Smooth muscle cell (in vitro differentiated cells): ENCODE results near the gene PPP4R3C. TPM values are rescaled to one million over a fixed set of nuclear protein-coding genes. Genes with fewer than 3 reads are reported as not detected.

ENCODE experiments used
- DNase-seq: peaks from one replicate; lab custom pipeline; 2025; ENCODE audit not compliant: unreplicated experiment; lab: John Stamatoyannopoulos, UW
- H2AFZ ChIP-seq: fragments of 200-600 bp; sonication (generic); 2 replicates; pipeline ENCODE4 v1.6.0; 2016; ENCODE audit warnings: antibody characterized with exemption, low read depth, mild to moderate bottlenecking
- H3F3A ChIP-seq: fragments of 200-600 bp; sonication (generic); 2 replicates; pipeline ENCODE4 v1.6.0; 2017; ENCODE audit warnings: antibody characterized with exemption, low read depth
- H3K27ac ChIP-seq: fragments of 200-600 bp; sonication (generic); 2 replicates; pipeline ENCODE4 v1.5.1; 2016; ENCODE audit warnings: low read depth, mild to moderate bottlenecking
- H3K27me3 ChIP-seq: fragments of 200-600 bp; sonication (generic); 2 replicates; pipeline ENCODE4 v1.6.1; 2016; ENCODE audit warnings: low read depth, mild to moderate bottlenecking
- H3K36me3 ChIP-seq: fragments of 200-600 bp; sonication (generic); 2 replicates; pipeline ENCODE4 v1.5.1; 2016; ENCODE audit warnings: low read depth
- H3K4me1 ChIP-seq: fragments of 200-600 bp; sonication (generic); 2 replicates; pipeline ENCODE4 v1.5.1; 2016; ENCODE audit warnings: low read depth
- H3K4me2 ChIP-seq: fragments of 200-600 bp; sonication (generic); 2 replicates; pipeline ENCODE4 v1.6.0; 2016; ENCODE audit warnings: mild to moderate bottlenecking
- H3K4me3 ChIP-seq: fragments of 200-600 bp; sonication (generic); 2 replicates; pipeline ENCODE4 v1.5.1; 2016; ENCODE audit warnings: mild to moderate bottlenecking
- H3K79me2 ChIP-seq: fragments of 200-600 bp; sonication (generic); 2 replicates; pipeline ENCODE4 v1.6.0; 2016; ENCODE audit warnings: low read depth, mild to moderate bottlenecking
- H3K9ac ChIP-seq: fragments of 200-600 bp; sonication (generic); 2 replicates; pipeline ENCODE4 v1.6.0; 2016; ENCODE audit warnings: low read depth
- H3K9me3 ChIP-seq: fragments of 200-600 bp; sonication (generic); replicated peaks from 2 replicates; pipeline ENCODE4 v1.5.1; 2016; ENCODE audit warnings: low read depth
- H4K20me1 ChIP-seq: fragments of 200-600 bp; sonication (generic); 2 replicates; pipeline ENCODE4 v1.6.0; 2016; ENCODE audit warnings: low read depth
- CTCF ChIP-seq: fragments of 200-600 bp; sonication (generic); IDR thresholded peaks from 2 replicates; pipeline ENCODE4 v1.5.1; 2017; ENCODE audit warnings: borderline replicate concordance, mild to moderate bottlenecking, antibody characterized with exemption; ENCODE audit not compliant: insufficient read depth, poor library complexity, severe bottlenecking
- whole genome bisulfite sequencing: methylation state at CpG from one replicate; pipeline ENCODE4 v1.1.7; 2016; ENCODE audit warnings: low lambda C conversion rate; 5-methylcytosine and 5-hydroxymethylcytosine counted together
- polyA plus RNA-seq: library from polyadenylated mRNA; unstranded; fragments of >200 nt; fragmentation: Nextera tagmentation; extraction: Ambion mirVana; gene quantifications from 2 replicates; pipeline ENCODE4 v1.2.1, GENCODE V29; 2016
- total RNA-seq: library from RNA; depleted of rRNA; stranded (reverse); fragments of >200 nt; gene quantifications from 2 replicates; pipeline ENCODE4 v1.2.3, GENCODE V29; 2014

The PPP4R3C gene
- total and polyA plus RNA-seq, 2 experiments from 2014 or later: not detected

DNA sequence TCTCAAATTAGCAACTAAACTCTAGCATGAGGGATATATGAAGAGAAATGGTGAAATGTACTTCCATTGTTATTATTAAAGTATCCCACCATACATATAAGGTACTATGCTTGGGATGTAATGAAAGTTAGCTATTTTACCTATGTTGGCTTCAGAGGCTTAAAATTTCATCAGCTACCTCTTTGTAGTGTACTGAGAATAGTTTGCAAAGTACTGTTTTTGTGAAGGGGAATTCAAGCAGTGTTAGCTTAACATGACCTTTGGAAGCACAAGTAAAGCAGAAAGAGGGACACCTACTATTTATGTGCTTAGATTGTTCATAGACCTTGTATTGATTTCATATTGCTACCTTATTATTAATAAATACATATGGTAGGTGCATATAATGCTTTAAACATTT is 11.8 kb downstream of the PPP4R3C start:
- H3K4me3 ChIP-seq: no peak overlapping the region
- H3K36me3 ChIP-seq: no peaks in the 10 kb centered on the region
- H3K4me1 ChIP-seq: no peaks in the 10 kb centered on the region
- H3F3A ChIP-seq: no peaks in the 10 kb centered on the region
- no peaks in the 10 kb centered on the region for H3K27me3 ChIP-seq
- H4K20me1 ChIP-seq: no peaks in the 10 kb centered on the region
- no peak for DNase-seq
- H3K4me2 ChIP-seq: no peak overlapping the region
- H3K9me3 ChIP-seq: no peaks in the 10 kb centered on the region
- H2AFZ ChIP-seq: no peak overlapping the region
- H3K79me2 ChIP-seq: no peaks in the 10 kb centered on the region
- TF ChIP-seq CTCF: no peak
- no peak overlapping the region for H3K27ac ChIP-seq
- no peak overlapping the region for H3K9ac ChIP-seq

- Histone ChIP-seq H3K27ac (no peak overlapping the region), H3K9ac (no peak overlapping the region), H3K4me2 (no peak overlapping the region), H3K4me1 (no peaks in the 10 kb centered on the region), H3K27me3 (no peaks in the 10 kb centered on the region), H3K9me3 (no peaks in the 10 kb centered on the region), H2AFZ (no peak overlapping the region), H3K36me3 (no peaks in the 10 kb centered on the region), H4K20me1 (no peaks in the 10 kb centered on the region), H3K4me3 (no peak overlapping the region), H3K79me2 (no peaks in the 10 kb centered on the region), H3F3A (no peaks in the 10 kb centered on the region)
- WGBS: 75% methylated on average over 1 of the region's 1 CpG
- TF ChIP-seq CTCF: no peak
- DNase-seq: no peak
Observed at GRCh38 chrX:27446423-27446822, 16.7 kb downstream of the PPP4R3C start.

DNA sequence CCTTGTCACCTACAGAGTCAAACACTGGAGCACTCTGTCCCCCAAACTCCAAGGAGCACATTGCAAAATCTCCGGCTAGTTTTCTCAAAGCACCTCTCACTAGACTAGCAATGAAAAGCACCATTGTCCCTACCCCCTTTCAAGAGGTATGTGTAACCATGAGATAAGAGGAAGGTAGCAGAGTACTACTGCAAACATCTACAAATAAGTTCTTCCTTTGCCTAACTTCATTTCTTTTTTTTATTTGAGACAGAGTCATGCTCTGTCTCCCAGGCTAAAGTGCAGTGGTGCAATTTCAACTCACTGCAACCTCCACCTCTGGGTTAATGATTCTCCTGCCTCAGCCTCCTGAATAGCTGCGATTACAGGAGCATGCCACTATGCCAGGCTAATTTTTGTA is 17.7 kb downstream of the PPP4R3C start:
- no peak for DNase-seq
- WGBS: 84% methylated on average over 2 of the region's 2 CpGs

More for the DNA sequence above, 17.7 kb downstream of the PPP4R3C start:
- no peak for TF ChIP-seq CTCF
- Histone ChIP-seq H3F3A (no peaks in the 10 kb centered on the region), H3K4me2 (no peak overlapping the region), H4K20me1 (no peaks in the 10 kb centered on the region), H3K27ac (no peak overlapping the region), H3K27me3 (no peaks in the 10 kb centered on the region), H3K9me3 (no peaks in the 10 kb centered on the region), H3K36me3 (no peaks in the 10 kb centered on the region), H2AFZ (no peak overlapping the region), H3K4me3 (no peak overlapping the region), H3K4me1 (no peaks in the 10 kb centered on the region), H3K79me2 (no peaks in the 10 kb centered on the region), H3K9ac (no peak overlapping the region)
